Stimulated activated CD4-positive, alpha-beta T cell treated with anti-CD3 and anti-CD28 coated beads, TNF-alpha, amount 100 ng/mL, for 1 hour (primary cell): ENCODE results near the gene SBF1.
A peak's percentile ranks its signal among the peaks of the same experiment; 100 is the strongest.

Experiments
- DNase-seq, 3 donors: peaks; one replicate each; pipeline ENCODE4 v3.0.0-alpha.2; 2020; ENCODE audit warnings: low read depth in 3 of 3, low spot score in 1 of 3

The SBF1 gene

DNA sequence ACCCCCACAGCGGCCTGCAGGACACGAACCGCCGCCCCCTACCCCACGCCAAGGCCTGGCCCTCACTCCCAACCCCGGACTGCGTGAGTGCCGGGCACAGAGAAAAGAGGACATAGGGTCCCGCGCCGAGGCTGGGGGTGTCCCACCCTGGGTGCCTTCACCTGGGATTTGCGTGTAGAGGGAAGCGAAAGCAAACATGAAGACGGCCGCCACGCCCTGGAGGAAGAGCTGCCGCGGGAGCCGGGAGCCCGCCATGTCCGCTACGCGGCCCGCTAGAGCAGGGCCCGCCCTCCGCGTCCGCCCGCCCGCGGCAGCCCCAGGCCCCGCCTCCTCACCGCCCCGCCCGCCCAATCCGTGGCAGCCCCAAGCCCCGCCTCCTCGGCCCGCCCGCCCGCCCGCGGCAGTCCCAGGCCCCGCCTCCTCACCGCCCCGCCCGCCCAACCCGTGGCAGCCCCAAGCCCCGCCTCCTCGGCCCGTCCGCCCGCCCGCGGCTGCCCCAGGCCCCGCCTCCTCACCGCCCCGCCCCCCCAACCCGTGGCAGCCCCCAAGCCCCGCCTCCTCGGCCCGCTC, 32.7 kb upstream of the SBF1 start, which contains the start of gene LMF2:
TSS of gene LMF2 (minus strand) at position 282 of the 570 bp plus-strand sequence. CDS start at position 255, 27 bp downstream.
- peak; percentile 90 to 96 (median 93) for DNase-seq

DNA sequence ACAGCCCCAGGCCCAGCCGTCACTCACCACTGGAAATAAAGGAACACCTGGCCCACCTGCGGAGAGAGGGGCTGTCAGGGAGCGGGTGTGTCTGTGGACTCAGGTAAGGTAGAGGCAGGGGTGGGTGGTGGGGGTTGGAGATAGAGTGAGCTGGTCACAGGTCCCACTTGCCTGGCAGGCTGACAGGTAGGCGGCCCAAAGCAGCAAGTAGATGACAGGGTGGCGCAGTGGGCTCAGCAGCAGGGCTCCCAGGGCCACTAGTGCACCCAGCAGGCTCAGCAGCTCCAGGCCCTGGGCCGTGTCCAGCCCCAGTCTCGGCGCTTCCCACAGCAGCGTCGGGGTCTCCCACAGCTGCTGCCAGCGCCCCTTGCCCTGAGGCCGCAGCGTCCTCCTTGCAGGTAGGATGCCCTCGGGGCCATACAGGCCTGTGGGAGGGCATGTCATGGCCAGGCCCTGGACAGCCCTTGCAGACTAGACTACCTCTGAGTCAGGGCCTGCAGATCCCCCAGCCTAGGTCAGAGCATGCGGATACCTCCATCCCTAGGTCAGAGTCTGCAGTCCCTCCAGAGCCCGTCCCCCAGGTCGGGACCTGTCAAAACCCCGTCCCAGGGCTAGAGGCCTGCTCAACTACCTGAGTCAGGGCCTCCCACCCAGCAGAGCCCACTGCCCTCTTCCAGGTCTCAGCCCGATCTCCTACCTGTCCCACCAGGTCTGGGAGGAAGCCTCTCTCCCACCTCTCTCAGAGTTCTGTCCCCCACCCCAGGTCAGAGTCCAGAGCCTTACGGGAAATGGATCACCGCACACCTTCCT, 32.0 kb upstream of the SBF1 start:
- no peak for DNase-seq

- DNase-seq = no peak
Observed at GRCh38 chr22:50505776-50506610, 31.2 kb upstream of the SBF1 start.

DNA sequence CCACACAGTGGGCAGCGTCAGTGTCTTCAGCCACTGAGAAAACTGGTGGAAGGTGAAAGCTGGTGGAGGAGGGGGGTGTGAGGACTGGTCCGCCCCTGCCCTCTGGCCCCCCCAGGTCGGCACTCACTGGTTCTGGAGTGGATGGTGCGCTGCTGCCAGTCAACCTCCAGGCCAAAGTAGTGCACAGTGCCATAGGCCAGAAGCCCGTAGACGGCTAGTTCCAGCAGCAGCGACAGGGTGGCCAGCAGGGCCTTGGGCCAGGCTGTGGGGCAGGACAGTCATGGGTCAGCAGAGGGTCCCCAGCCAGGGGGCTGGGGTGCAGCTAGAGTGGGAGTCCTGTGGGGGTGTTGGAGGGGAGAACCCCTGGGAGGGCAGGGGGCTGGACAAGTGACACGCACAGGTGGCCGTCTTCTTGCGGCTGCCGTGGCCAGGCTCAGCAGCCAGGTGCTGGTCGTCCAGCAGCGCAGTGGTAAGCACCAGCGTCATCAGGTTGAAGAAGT, 30.5 kb upstream of the SBF1 start:
- no peak for DNase-seq

- no peak for DNase-seq
Observed at GRCh38 chr22:50504369-50505211, 29.8 kb upstream of the SBF1 start.

GRCh38 chr22:50503475-50504145, 28.8 kb upstream of the SBF1 start:
- DNase-seq = no peak

DNA sequence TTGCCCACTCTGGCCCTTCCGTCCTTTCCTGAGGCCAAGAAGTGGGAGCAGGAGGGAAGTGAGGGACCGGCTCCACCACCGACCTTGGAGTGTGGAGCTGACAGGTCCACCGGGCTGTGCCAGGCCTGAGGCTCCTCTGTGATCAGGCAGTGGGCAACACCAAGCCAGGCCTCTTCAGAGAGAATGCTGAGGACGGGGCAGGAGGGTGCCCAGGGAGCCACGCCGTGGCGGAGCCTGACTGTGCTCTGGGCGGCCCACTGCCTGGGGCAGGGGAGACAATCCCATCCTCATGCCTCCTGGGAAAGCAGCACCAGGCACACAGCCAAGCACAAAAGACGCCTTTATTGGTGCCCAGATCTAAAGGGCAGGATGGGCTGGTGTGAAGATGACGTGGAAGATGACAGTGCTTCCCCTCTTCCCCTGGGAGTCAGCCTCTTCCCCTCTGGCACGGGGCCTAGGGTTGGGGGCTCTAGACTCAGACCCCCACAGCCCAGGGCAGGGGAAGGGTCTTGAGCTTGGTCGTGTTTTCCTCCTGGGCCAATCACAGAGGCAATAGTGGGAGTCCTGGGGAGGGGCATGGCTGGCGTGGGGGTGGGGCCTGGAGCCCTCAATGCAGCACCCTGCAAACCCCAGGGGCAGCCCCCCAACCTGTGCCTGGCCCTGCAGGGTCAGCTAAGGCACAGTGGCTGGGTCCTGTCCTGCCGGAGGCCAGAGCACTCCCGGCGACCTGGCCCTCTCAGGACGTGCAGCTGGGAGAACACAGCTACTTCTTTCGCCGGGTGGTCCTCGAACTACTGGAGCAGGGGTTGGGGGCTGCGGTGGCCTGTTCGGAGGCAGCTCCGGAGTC, 28.0 kb upstream of the SBF1 start:
- no peak for DNase-seq

GRCh38 chr22:50502096-50502495, 27.3 kb upstream of the SBF1 start:
- no peak for DNase-seq

DNA sequence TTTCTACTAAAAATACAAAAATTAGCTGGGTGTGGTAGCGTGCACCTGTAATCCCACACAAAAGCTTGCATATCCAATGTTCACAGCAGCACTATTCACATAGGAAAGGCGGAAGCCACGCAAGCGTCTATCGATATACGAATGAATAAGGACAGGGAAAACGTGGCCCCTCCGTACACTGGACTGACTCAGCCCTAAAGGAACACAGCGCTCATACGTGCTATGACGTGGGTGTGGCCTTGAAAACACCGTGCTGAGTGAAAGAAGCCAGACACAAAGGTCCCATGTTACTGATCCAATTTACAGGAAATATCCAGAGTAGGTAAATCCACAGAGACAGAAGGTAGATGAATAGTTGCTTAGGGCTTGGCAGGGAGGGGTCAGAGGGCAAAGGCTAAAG, 25.6 kb upstream of the SBF1 start:
- DNase-seq = no peak

GRCh38 chr22:50498322-50498890, 23.6 kb upstream of the SBF1 start:
- peak; percentile 30 to 40 (median 37) for DNase-seq

- DNase-seq = no peak
Observed at GRCh38 chr22:50497093-50497492, 22.3 kb upstream of the SBF1 start.

- no peak for DNase-seq
Observed at GRCh38 chr22:50490531-50491308, 15.9 kb upstream of the SBF1 start.

GRCh38 chr22:50489363-50490243, 14.8 kb upstream of the SBF1 start:
- DNase-seq = no peak

DNA sequence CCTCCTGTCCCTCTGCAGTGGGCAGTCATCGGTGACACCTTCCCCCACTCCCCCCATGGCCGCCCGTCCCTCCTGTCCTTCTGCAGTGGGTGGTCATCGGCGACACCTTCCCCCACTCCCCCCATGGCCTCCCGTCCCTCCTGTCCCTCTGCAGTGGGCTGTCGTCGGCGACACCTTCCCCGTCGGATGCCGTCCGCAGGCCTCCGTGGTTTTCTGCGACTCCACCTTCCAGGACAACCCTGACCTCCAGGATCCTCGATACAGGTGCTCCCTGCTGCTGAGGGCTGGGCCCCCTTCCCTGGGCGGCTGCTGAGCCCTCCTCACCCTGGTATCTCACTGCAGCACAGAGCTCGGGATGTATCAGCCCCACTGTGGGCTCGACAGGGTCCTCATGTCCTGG, 14.1 kb upstream of the SBF1 start:
- DNase-seq = no peak

DNA sequence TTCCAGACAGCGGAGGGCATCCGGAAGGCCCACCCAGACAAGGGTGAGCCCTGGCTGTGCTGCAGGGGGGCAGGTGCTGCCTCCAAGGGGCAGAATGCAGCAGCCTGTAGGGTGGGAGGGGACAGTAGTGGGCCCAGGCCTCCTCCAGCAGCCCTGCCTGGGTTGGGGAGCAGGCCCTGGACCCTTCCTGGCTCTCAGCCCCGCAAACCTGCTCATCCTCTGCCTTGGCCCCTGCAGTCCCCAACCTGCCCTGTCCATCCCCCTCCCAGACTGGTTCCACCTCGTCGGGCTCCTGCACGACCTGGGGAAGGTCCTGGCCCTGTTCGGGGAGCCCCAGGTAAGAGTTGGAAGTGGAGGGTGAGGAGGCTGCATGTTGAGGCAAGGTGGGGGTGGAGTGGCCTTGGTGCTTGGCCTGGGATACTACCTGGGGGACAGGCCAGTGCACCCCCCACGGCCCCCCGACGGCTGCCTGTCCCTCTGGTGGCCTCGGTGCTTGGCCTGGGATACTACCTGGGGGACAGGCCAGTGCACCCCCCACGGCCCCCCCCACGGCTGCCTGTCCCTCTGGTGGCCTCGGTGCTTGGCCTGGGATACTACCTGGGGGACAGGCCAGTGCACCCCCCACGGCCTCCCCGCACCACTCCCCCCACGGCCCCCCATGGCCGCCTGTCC, 13.3 kb upstream of the SBF1 start:
- no peak for DNase-seq

- no peak for DNase-seq
Observed at GRCh38 chr22:50487290-50488005, 12.6 kb upstream of the SBF1 start.
